Astrocyte (in vitro differentiated cells and primary cell): ENCODE results near the gene KATNB1. TPM values are rescaled to one million over a fixed set of nuclear protein-coding genes. Genes with fewer than 3 reads are reported as not detected.
A peak's percentile ranks its signal among the peaks of the same experiment; 100 is the strongest.

Experiments
- DNase-seq: peaks from one replicate; pipeline ENCODE4 v3.0.0-alpha.2; 2010; ENCODE audit warnings: low read depth
- FAIRE-seq: peaks from 2 replicates; lab custom pipeline; 2011; peaks lifted over from hg19 to GRCh38; lab: Jason Lieb, UNC
- H2AFZ ChIP-seq: 2 replicates; pipeline ENCODE4 v1.6.0; 2012; ENCODE audit warnings: low read depth, low read length, inconsistent platforms
- H3K27ac ChIP-seq: 2 replicates; pipeline ENCODE4 v1.5.1; 2011; ENCODE audit warnings: low read depth, low read length, inconsistent platforms
- H3K27me3 ChIP-seq: 2 replicates; pipeline ENCODE4 v1.6.0; 2011; ENCODE audit warnings: low read length, inconsistent platforms; ENCODE audit not compliant: insufficient read depth
- H3K36me3 ChIP-seq: 2 replicates; pipeline ENCODE4 v1.5.1; 2011; ENCODE audit warnings: low read length, inconsistent platforms; ENCODE audit not compliant: insufficient read depth
- H3K4me1 ChIP-seq: 2 replicates; pipeline ENCODE4 v1.5.1; 2011; ENCODE audit warnings: low read length, inconsistent platforms; ENCODE audit not compliant: insufficient read depth
- H3K4me2 ChIP-seq: 2 replicates; pipeline ENCODE4 v1.6.0; 2012; ENCODE audit warnings: low read length, inconsistent platforms
- H3K4me3 ChIP-seq: 2 replicates; pipeline ENCODE4 v1.5.1; 2011; ENCODE audit warnings: low read depth, mild to moderate bottlenecking, low read length, inconsistent platforms; ENCODE audit not compliant: insufficient read depth
- H3K79me2 ChIP-seq: 2 replicates; pipeline ENCODE4 v1.6.0; 2012; ENCODE audit warnings: mild to moderate bottlenecking, low read length, inconsistent platforms; ENCODE audit not compliant: insufficient read depth
- H3K9ac ChIP-seq: 2 replicates; pipeline ENCODE4 v1.6.0; 2012; ENCODE audit warnings: mild to moderate bottlenecking, low read length, inconsistent platforms
- H3K9me3 ChIP-seq: 2 replicates; pipeline ENCODE4 v1.5.1; 2012; ENCODE audit warnings: low read depth, mild to moderate bottlenecking, low read length, inconsistent platforms; ENCODE audit not compliant: insufficient read depth
- H4K20me1 ChIP-seq: 2 replicates; pipeline ENCODE4 v1.6.0; 2012; ENCODE audit warnings: low read length, inconsistent platforms; ENCODE audit not compliant: insufficient read depth
- H3K27ac Mint-ChIP-seq: one replicate; pipeline ENCODE4 v1.8.0; 2021; ENCODE audit warnings: mild to moderate bottlenecking, mixed read lengths; ENCODE audit not compliant: unreplicated experiment
- H3K27me3 Mint-ChIP-seq: one replicate; pipeline ENCODE4 v1.8.0; 2021; ENCODE audit warnings: low read depth, mixed read lengths; ENCODE audit not compliant: unreplicated experiment
- H3K36me3 Mint-ChIP-seq: one replicate; pipeline ENCODE4 v1.8.0; 2021; ENCODE audit warnings: low read depth, mixed read lengths; ENCODE audit not compliant: unreplicated experiment
- H3K4me1 Mint-ChIP-seq: one replicate; pipeline ENCODE4 v1.8.0; 2021; ENCODE audit warnings: low read depth, mixed read lengths; ENCODE audit not compliant: unreplicated experiment
- H3K4me3 Mint-ChIP-seq: one replicate; pipeline ENCODE4 v1.8.0; 2021; ENCODE audit warnings: mild to moderate bottlenecking, moderate library complexity, mixed read lengths; ENCODE audit not compliant: unreplicated experiment
- H3K9me3 Mint-ChIP-seq: one replicate; pipeline ENCODE4 v1.8.0; 2021; ENCODE audit warnings: mild to moderate bottlenecking, mixed read lengths; ENCODE audit not compliant: unreplicated experiment
- CTCF ChIP-seq: IDR thresholded peaks from 2 replicates; pipeline ENCODE4 v1.5.1; 2011; ENCODE audit warnings: low read depth, mild to moderate bottlenecking, inconsistent platforms, low read length, moderate library complexity; ENCODE audit not compliant: insufficient read depth
- EZH2 ChIP-seq: IDR thresholded peaks from 2 replicates; pipeline ENCODE4 v1.6.1; 2012; ENCODE audit warnings: mild to moderate bottlenecking, low read length, inconsistent platforms; ENCODE audit not compliant: insufficient read depth
- total RNA-seq: library from RNA; stranded (reverse); gene quantifications from 2 replicates; pipeline ENCODE4 v1.2.1, GENCODE V29; 2021

KATNB1 gene
- total RNA-seq, 1 donor from 2014 or later = 28.6 TPM

GRCh38 chr16:57755061-57755684 lies 19.6 kb downstream of the KATNB1 start:
- no peak overlapping the region for H3K27ac Mint-ChIP-seq

GRCh38 chr16:57755726-57756423 lies 20.3 kb downstream of the KATNB1 start:
- Mint-ChIP-seq H3K4me3 (peak overlapping the region; percentile 40), H3K27me3 (no peaks in the 10 kb centered on the region), H3K4me1 (peaks cover 8% of the 10 kb centered on the region), H3K27ac (no peak overlapping the region), H3K9me3 (no peaks in the 10 kb centered on the region), H3K36me3 (peaks cover 14% of the 10 kb centered on the region)
- H4K20me1 ChIP-seq = peaks cover 17% of the 10 kb centered on the region
- FAIRE-seq = no peak
- H3K27ac ChIP-seq = no peak overlapping the region
- TF ChIP-seq EZH2 = no peak
- no peak for TF ChIP-seq CTCF
- no peaks in the 10 kb centered on the region for H3K9me3 ChIP-seq
- H3K9ac ChIP-seq = no peak overlapping the region
- no peak overlapping the region for H2AFZ ChIP-seq
- no peak overlapping the region for H3K4me2 ChIP-seq
- H3K27me3 ChIP-seq = no peaks in the 10 kb centered on the region
- DNase-seq = no peak
- H3K4me1 ChIP-seq = no peaks in the 10 kb centered on the region
- H3K4me3 ChIP-seq = no peak overlapping the region
- no peaks in the 10 kb centered on the region for H3K79me2 ChIP-seq
- no peaks in the 10 kb centered on the region for H3K36me3 ChIP-seq

More at GRCh38 chr16:57755061-57755684, 19.6 kb downstream of the KATNB1 start:
- DNase-seq = no peak
- FAIRE-seq = no peak
- Histone ChIP-seq H3K27me3 (no peaks in the 10 kb centered on the region), H2AFZ (no peak overlapping the region), H3K9ac (no peak overlapping the region), H3K79me2 (no peaks in the 10 kb centered on the region), H3K27ac (no peak overlapping the region), H3K9me3 (no peaks in the 10 kb centered on the region), H3K4me2 (no peak overlapping the region), H4K20me1 (peaks cover 17% of the 10 kb centered on the region), H3K4me1 (no peaks in the 10 kb centered on the region), H3K4me3 (no peak overlapping the region), H3K36me3 (no peaks in the 10 kb centered on the region)
- Mint-ChIP-seq H3K4me3 (peak overlapping the region; percentile 40), H3K36me3 (peaks cover 12% of the 10 kb centered on the region), H3K9me3 (no peaks in the 10 kb centered on the region), H3K27me3 (no peaks in the 10 kb centered on the region), H3K4me1 (peaks cover 6% of the 10 kb centered on the region)
- TF ChIP-seq EZH2 (no peak), CTCF (no peak)
